KG1 (cell line): Measurements from ENCODE around the gene ALDH18A1.

Source experiments
- DNase-seq: peaks from one replicate; lab custom pipeline; 2025; lab: John Stamatoyannopoulos, UW

The ALDH18A1 gene

GRCh38 chr10:95579292-95579691 is 77.2 kb downstream of the ALDH18A1 start:
- no peak for DNase-seq

GRCh38 chr10:95578619-95579018 is 77.9 kb downstream of the ALDH18A1 start:
- no peak for DNase-seq

GRCh38 chr10:95574649-95575365 is 81.7 kb downstream of the ALDH18A1 start:
- DNase-seq = no peak

GRCh38 chr10:95573964-95574604 is 82.4 kb downstream of the ALDH18A1 start:
- no peak for DNase-seq

GRCh38 chr10:95573527-95573926 is 83.0 kb downstream of the ALDH18A1 start:
- no peak for DNase-seq

GRCh38 chr10:95572131-95572820 is 84.2 kb downstream of the ALDH18A1 start:
- no peak for DNase-seq

- no peak for DNase-seq
Observed at GRCh38 chr10:95571390-95571789, 85.1 kb downstream of the ALDH18A1 start.

- DNase-seq = no peak
Observed at GRCh38 chr10:95569368-95569767, 87.1 kb downstream of the ALDH18A1 start.

- no peak for DNase-seq
Observed at GRCh38 chr10:95567903-95568630, 88.4 kb downstream of the ALDH18A1 start.

GRCh38 chr10:95566136-95566535 is 90.4 kb downstream of the ALDH18A1 start:
- no peak for DNase-seq

GRCh38 chr10:95565336-95565735 is 91.2 kb downstream of the ALDH18A1 start:
- DNase-seq = no peak

- no peak for DNase-seq
Observed at GRCh38 chr10:95564291-95564690, 92.2 kb downstream of the ALDH18A1 start.

GRCh38 chr10:95562341-95562965 is 94.1 kb downstream of the ALDH18A1 start:
- no peak for DNase-seq

- no peak for DNase-seq
Observed at GRCh38 chr10:95561864-95562177, 94.7 kb downstream of the ALDH18A1 start.

GRCh38 chr10:95561177-95561863 is 95.2 kb downstream of the ALDH18A1 start, which contains the start of gene SORBS1:
Gene SORBS1, minus strand, starts transcription at chr10:95561371. Its CDS starts 120,236 bp downstream, at chr10:95441135.
- DNase-seq = peak; percentile 56

- DNase-seq = no peak
Observed at GRCh38 chr10:95560278-95561176, 96.0 kb downstream of the ALDH18A1 start.

- DNase-seq = no peak
Observed at GRCh38 chr10:95559896-95560277, 96.6 kb downstream of the ALDH18A1 start.

GRCh38 chr10:95559471-95559870 is 97.0 kb downstream of the ALDH18A1 start:
- no peak for DNase-seq

GRCh38 chr10:95558593-95559320 is 97.8 kb downstream of the ALDH18A1 start:
- no peak for DNase-seq
